ENCODE results near the gene PPP2R2B.

PPP2R2B gene

GRCh38 chr5:146860213-146860893, 18.2 kb downstream of the PPP2R2B start:
- Histone ChIP-seq H4K20me1 (ENCODE audit: insufficient read depth) (no peaks in the 10 kb centered on the region), H3K4me2 (no peak overlapping the region), H3K4me3 (IDR thresholded peaks at IDR 0.05; ENCODE audit: insufficient read depth, low read depth, low read length) (no peak overlapping the region), H2AFZ (ENCODE audit: low read depth) (no peak overlapping the region), H3K79me2 (ENCODE audit: insufficient read depth, low read depth) (no peaks in the 10 kb centered on the region), H3K27ac (no peak overlapping the region), H3K9ac (no peak overlapping the region), H3K4me1 (ENCODE audit: low read depth, poor library complexity, severe bottlenecking) (no peaks in the 10 kb centered on the region), H3K27me3 (ENCODE audit: insufficient read depth, low read depth) (no peaks in the 10 kb centered on the region), H3K36me3 (ENCODE audit: insufficient read depth) (no peaks in the 10 kb centered on the region)
- no peak for TF ChIP-seq CTCF (conservative IDR thresholded peaks at IDR 0.05; ENCODE audit: low read depth, low read length)

- Histone ChIP-seq H3K9ac (no peak overlapping the region), H3K4me3 (IDR thresholded peaks at IDR 0.05; ENCODE audit: insufficient read depth, low read depth, low read length) (no peak overlapping the region), H3K79me2 (ENCODE audit: insufficient read depth, low read depth) (no peaks in the 10 kb centered on the region), H3K4me1 (ENCODE audit: low read depth, poor library complexity, severe bottlenecking) (no peaks in the 10 kb centered on the region), H4K20me1 (ENCODE audit: insufficient read depth) (no peaks in the 10 kb centered on the region), H3K36me3 (ENCODE audit: insufficient read depth) (no peaks in the 10 kb centered on the region), H2AFZ (ENCODE audit: low read depth) (no peak overlapping the region), H3K27me3 (ENCODE audit: insufficient read depth, low read depth) (no peaks in the 10 kb centered on the region), H3K27ac (no peak overlapping the region), H3K4me2 (no peak overlapping the region)
- TF ChIP-seq CTCF (conservative IDR thresholded peaks at IDR 0.05; ENCODE audit: low read depth, low read length), result no peak
Measured at GRCh38 chr5:146852089-146852488, 26.5 kb downstream of the PPP2R2B start.

- no peak overlapping the region for H3K4me3 ChIP-seq (IDR thresholded peaks at IDR 0.05; ENCODE audit: insufficient read depth, low read depth, low read length)
- no peak overlapping the region for H3K9ac ChIP-seq
- H3K27ac ChIP-seq, result no peak overlapping the region
- H2AFZ ChIP-seq (ENCODE audit: low read depth), result no peak overlapping the region
- H3K4me1 ChIP-seq (ENCODE audit: low read depth, poor library complexity, severe bottlenecking), result no peaks in the 10 kb centered on the region
- no peaks in the 10 kb centered on the region for H3K36me3 ChIP-seq (ENCODE audit: insufficient read depth)
- H3K4me2 ChIP-seq, result no peak overlapping the region
- no peaks in the 10 kb centered on the region for H3K79me2 ChIP-seq (ENCODE audit: insufficient read depth, low read depth)
- TF ChIP-seq CTCF (conservative IDR thresholded peaks at IDR 0.05; ENCODE audit: low read depth, low read length), result no peak
- H3K27me3 ChIP-seq (ENCODE audit: insufficient read depth, low read depth), result no peaks in the 10 kb centered on the region
- H4K20me1 ChIP-seq (ENCODE audit: insufficient read depth), result no peaks in the 10 kb centered on the region
Measured at GRCh38 chr5:146851133-146851532, 27.4 kb downstream of the PPP2R2B start.

- Histone ChIP-seq H3K36me3 (ENCODE audit: insufficient read depth) (no peaks in the 10 kb centered on the region), H3K4me2 (no peak overlapping the region), H4K20me1 (ENCODE audit: insufficient read depth) (no peaks in the 10 kb centered on the region), H3K4me1 (ENCODE audit: low read depth, poor library complexity, severe bottlenecking) (no peaks in the 10 kb centered on the region), H3K9ac (no peak overlapping the region), H3K4me3 (IDR thresholded peaks at IDR 0.05; ENCODE audit: insufficient read depth, low read depth, low read length) (no peak overlapping the region), H3K27ac (no peak overlapping the region), H3K27me3 (ENCODE audit: insufficient read depth, low read depth) (no peaks in the 10 kb centered on the region), H3K79me2 (ENCODE audit: insufficient read depth, low read depth) (no peaks in the 10 kb centered on the region), H2AFZ (ENCODE audit: low read depth) (no peak overlapping the region)
- TF ChIP-seq CTCF (conservative IDR thresholded peaks at IDR 0.05; ENCODE audit: low read depth, low read length), result no peak
Measured at GRCh38 chr5:146849694-146850303, 28.8 kb downstream of the PPP2R2B start.
